ENCODE results near the gene GCN1. TPM values are rescaled to one million over a fixed set of nuclear protein-coding genes. Genes with fewer than 3 reads are reported as not detected.

GCN1 gene
- polyA plus RNA-seq, 1 experiment, result 59.7 TPM

DNA sequence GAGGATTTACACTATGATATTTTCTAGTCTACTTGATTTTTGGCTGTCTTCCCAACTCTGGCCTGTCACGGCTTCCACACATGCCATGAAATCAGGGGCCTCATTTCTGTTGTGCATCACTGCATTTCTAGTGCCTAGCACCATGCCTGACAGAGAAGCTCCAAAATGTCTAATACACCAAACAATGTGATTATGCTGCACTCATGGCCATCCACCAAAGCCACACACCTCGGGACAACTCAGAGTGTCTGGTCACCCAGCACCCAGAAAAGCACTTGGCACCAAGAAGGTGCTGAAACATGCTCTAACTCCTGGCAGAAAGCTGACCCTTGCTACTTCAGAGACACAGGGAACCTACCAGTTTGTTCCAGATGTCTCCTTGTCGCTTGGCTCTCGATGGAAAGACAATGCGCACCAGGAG lies 11.3 kb downstream of the GCN1 start:
- Histone ChIP-seq H3K36me3 (ENCODE audit: control insufficient read depth, insufficient read depth, low read length) (peaks cover 34% of the 10 kb centered on the region), H3K4me3 (ENCODE audit: low read depth, low read length) (no peak overlapping the region), H3K27me3 (ENCODE audit: control insufficient read depth, insufficient read depth, low read length) (no peaks in the 10 kb centered on the region)
- POLR2A ChIA-PET, result no interaction called here
- CTCF ChIA-PET, result no interaction called here
- TF ChIP-seq, protein P1, sequence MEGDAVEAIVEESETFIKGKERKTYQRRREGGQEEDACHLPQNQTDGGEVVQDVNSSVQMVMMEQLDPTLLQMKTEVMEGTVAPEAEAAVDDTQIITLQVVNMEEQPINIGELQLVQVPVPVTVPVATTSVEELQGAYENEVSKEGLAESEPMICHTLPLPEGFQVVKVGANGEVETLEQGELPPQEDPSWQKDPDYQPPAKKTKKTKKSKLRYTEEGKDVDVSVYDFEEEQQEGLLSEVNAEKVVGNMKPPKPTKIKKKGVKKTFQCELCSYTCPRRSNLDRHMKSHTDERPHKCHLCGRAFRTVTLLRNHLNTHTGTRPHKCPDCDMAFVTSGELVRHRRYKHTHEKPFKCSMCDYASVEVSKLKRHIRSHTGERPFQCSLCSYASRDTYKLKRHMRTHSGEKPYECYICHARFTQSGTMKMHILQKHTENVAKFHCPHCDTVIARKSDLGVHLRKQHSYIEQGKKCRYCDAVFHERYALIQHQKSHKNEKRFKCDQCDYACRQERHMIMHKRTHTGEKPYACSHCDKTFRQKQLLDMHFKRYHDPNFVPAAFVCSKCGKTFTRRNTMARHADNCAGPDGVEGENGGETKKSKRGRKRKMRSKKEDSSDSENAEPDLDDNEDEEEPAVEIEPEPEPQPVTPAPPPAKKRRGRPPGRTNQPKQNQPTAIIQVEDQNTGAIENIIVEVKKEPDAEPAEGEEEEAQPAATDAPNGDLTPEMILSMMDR (IDR thresholded peaks at IDR 0.05; ENCODE audit: insufficient read depth, low read depth, low read length), result no peak
- no peak for DNase-seq (ENCODE audit: low read depth)

DNA sequence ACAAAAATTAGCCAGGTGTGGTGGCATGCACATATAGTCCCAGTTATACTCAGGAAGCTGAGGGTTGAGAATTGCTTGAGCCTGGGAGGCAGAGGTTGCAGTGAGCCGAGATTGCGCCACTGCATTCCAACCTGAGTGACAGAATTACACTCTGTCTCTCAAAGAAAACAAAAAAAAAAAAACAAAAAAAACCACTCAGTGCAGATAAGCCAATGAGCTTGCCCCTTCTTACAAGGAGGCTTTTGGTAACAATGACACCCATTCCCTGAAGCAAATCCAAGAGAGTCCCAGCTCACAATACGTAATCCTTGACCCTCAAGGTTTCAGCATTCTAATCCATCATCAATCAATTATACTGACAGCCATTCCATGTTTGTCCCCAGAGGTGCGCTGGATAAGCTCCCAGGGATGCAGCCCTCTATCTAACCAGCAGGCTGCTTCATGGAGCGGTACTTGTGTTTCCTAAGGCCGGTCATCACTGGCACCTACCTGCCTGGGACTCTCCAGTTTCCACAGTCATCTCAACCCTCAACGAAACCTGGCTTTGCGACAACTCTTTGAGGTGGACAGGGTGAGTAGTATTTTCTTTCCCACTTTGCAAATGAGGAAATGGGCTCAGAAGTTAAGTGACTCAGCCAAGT lies 12.4 kb downstream of the GCN1 start:
- Histone ChIP-seq H3K36me3 (ENCODE audit: control insufficient read depth, insufficient read depth, low read length) (peaks cover 42% of the 10 kb centered on the region), H3K4me3 (ENCODE audit: low read depth, low read length) (no peak overlapping the region), H3K27me3 (ENCODE audit: control insufficient read depth, insufficient read depth, low read length) (no peaks in the 10 kb centered on the region)
- no peak for DNase-seq (ENCODE audit: low read depth)
- ChIA-PET POLR2A (interaction anchor here (0.7 to 1.0 kb wide), 3 partner anchors 10 to 109 kb away, joined by 4 to 32 read pairs (median 12); partner anchors contain the start of genes RNU4-2 and RPLP0), CTCF (no interaction called here)
- TF ChIP-seq, protein P1 (IDR thresholded peaks at IDR 0.05; ENCODE audit: insufficient read depth, low read depth, low read length), result no peak

DNA sequence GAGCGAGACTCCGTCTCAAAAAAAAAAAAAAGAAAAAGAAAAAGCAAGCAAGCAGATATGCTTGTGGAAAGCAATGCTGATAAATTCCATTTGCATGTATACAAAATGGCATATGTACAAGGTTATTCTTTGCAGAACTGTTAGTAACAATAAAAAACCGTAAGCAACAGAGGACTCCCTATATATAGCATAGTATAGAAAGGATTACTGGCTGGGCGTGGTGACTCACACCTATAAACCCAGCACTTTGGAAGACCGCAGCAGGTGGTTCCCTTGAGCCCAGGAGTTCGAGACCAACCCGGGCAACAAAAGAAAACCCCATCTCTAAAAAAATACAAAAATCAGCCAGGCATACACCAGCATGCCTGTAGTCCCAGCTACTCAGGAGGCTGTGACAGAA lies 13.5 kb downstream of the GCN1 start:
- H3K36me3 ChIP-seq (ENCODE audit: control insufficient read depth, insufficient read depth, low read length), result peaks cover 38% of the 10 kb centered on the region
- H3K27me3 ChIP-seq (ENCODE audit: control insufficient read depth, insufficient read depth, low read length), result no peaks in the 10 kb centered on the region
- DNase-seq (ENCODE audit: low read depth), result no peak
- CTCF ChIA-PET, result no interaction called here
- H3K4me3 ChIP-seq (ENCODE audit: low read depth, low read length), result no peak overlapping the region
- POLR2A ChIA-PET, result no interaction called here
- TF ChIP-seq, protein P1 (IDR thresholded peaks at IDR 0.05; ENCODE audit: insufficient read depth, low read depth, low read length), result no peak

DNA sequence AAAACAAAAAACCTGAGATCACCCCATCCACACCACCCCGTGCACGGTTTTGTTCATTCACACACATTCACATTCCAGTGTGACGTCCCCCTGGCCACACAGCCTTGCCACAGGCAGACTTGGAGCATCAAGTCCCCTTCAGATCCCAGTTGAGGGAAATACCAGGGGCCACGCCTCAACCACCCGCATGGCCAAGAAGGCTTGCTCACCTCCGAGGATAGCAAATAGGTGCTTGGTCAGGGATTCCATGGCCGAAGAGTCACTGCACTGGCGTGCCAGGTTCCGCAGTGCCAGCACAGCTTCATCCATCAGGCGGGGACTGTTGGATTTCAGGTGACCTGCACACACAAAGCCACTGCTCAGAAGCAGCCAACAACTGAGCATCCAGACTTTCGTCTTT lies 19.0 kb downstream of the GCN1 start:
- no peak for DNase-seq (ENCODE audit: low read depth)
- Histone ChIP-seq H3K4me3 (ENCODE audit: low read depth, low read length) (no peak overlapping the region), H3K36me3 (ENCODE audit: control insufficient read depth, insufficient read depth, low read length) (peaks cover 41% of the 10 kb centered on the region), H3K27me3 (ENCODE audit: control insufficient read depth, insufficient read depth, low read length) (no peaks in the 10 kb centered on the region)
- POLR2A ChIA-PET, result no interaction called here
- TF ChIP-seq, protein P1 (IDR thresholded peaks at IDR 0.05; ENCODE audit: insufficient read depth, low read depth, low read length), result no peak
- CTCF ChIA-PET, result interaction anchor here (1.0 to 1.1 kb wide), 2 partner anchors 24 to 38 kb away, joined by 3 read pairs; no protein-coding TSS in a partner anchor

DNA sequence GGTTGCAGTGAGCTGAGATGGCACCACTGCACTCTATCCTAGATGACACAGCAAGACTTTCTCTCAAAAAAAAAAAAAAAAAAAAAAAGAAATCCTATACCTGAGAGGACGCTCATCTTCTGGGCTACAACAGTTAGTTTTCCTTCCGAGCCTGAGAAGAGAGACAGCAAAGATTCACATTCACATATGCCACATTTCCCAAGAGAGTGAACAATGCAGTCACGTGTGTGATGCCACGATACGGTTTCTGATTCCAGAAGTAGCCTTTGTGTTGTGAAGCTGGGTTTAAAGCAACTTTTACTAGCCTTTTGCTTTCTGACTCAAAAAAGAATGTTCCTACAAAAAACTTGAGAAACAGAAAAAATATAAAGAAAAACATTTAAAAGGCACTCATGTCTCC lies 19.5 kb downstream of the GCN1 start:
- ChIA-PET POLR2A (no interaction called here), CTCF (interaction anchor here (1.1 kb wide), 1 partner anchor 24 kb away, joined by 3 read pairs; no protein-coding TSS in a partner anchor)
- no peak for DNase-seq (ENCODE audit: low read depth)
- TF ChIP-seq, protein P1 (IDR thresholded peaks at IDR 0.05; ENCODE audit: insufficient read depth, low read depth, low read length), result no peak
- Histone ChIP-seq H3K4me3 (ENCODE audit: low read depth, low read length) (no peak overlapping the region), H3K27me3 (ENCODE audit: control insufficient read depth, insufficient read depth, low read length) (no peaks in the 10 kb centered on the region), H3K36me3 (ENCODE audit: control insufficient read depth, insufficient read depth, low read length) (peaks cover 42% of the 10 kb centered on the region)

Measured in BJ (cell line).